GM18507 (cell line): ENCODE measurements around the gene KDM5C.

Experiments
- DNase-seq: peaks from one replicate; pipeline ENCODE4 v3.0.0; 2011; ENCODE audit warnings: low read depth; ENCODE audit not compliant: insufficient read length; ENCODE audit errors: extremely low spot score
- FAIRE-seq: peaks from 2 replicates; lab custom pipeline; 2011; peaks lifted over from hg19 to GRCh38; lab: Jason Lieb, UNC

KDM5C gene

DNA sequence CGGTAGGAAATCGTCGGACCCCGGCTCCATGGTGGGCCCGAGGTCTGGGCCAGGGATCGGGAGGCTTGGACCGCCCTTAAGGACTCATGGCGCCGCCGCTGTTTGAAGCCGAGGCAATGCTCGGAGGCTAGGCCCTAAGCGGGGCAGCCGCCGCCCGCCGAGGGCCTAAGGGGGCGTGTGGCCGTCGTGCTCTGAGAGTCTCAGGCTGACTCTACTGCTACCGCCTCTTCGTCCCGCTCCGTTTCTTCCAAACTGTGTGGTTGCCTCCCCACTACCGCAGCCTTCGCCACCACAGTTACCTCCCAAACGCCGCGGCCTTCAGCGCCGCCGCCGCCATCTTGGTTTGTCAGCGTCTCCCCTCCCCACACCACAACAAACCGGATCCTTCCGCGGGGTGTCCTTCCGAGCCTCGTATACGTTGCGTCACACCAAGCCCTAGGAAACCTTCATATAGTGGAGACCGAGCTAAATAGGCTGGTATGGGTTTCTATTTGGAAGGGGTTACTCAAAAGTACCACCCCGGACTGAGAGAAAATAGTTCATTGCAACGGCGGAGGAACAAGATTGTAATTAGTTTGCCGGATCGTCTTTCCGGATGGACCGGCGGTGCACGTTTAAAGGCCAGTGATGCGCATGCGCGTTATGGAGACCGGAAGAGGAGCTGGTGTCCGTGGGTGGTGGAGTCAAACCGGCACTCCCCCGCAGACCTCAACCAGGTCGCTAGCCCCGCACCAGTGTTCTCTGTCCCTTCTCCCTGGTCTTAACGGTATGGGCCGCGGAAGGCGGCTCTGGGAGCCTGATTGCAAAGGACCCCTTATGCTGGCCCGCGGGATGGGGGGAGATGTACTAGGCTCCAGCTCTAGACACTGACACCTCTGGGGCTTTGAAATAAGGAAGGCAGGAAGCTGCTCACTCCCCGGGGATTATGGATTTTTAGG is at the start of gene KDM5C:
Gene KDM5C, minus strand, starts transcription at position 348 of the 938 bp plus-strand sequence. Its CDS starts 318 bp downstream, at position 30.
- DNase-seq (peak; percentile 80), FAIRE-seq (peak; percentile 97)

DNA sequence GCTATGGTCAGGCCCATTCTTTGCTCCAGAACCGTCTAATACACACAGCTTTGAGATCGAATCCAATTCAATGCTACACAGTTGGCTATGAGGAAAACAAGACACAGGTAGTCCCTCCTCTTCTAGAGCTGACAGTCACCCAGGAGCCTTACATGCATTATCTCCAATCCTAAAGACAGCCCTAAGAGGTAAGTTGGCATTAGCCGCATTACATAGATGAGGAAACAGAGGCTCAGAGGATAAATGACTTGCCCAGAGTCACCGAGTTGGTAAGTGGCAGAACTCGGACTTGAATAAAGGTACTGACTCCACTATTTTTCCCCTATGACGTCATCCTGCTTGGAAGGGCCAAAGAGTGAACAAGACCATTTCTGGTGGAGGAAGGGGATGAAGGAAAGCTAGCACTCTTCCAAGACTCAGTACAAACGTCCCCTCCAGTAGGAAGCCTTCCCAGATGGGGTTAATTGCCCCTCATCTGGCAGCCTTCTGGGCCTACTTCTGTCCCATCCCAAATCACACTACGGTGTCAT is 47.9 kb upstream of the KDM5C start:
- DNase-seq (no peak), FAIRE-seq (no peak)

GRCh38 chrX:53269536-53270107 is 44.6 kb upstream of the KDM5C start:
- DNase-seq (no peak), FAIRE-seq (no peak)

- DNase-seq (no peak), FAIRE-seq (no peak)
Measured at GRCh38 chrX:53268173-53268572, 43.2 kb upstream of the KDM5C start.

DNA sequence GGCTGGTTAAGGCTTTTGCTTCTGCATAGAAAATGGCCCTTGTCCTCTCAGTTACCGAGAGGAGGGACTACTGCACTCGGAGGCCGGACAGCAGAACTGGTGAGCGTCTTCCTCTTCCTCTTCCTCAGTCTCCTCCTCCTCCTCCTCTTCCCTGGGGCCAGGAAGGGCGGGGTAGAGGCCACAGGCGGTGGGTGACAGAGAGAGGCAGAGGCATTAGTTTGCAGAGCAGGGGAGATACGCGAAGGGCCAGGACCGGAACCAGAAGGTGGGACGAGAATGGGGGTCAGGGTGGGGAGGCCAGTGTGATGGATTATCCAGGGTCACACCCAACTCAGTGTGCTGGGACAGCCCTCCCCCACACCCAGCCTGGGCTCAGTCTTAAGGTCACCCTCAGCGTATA is 41.9 kb upstream of the KDM5C start:
- DNase-seq = no peak

DNA sequence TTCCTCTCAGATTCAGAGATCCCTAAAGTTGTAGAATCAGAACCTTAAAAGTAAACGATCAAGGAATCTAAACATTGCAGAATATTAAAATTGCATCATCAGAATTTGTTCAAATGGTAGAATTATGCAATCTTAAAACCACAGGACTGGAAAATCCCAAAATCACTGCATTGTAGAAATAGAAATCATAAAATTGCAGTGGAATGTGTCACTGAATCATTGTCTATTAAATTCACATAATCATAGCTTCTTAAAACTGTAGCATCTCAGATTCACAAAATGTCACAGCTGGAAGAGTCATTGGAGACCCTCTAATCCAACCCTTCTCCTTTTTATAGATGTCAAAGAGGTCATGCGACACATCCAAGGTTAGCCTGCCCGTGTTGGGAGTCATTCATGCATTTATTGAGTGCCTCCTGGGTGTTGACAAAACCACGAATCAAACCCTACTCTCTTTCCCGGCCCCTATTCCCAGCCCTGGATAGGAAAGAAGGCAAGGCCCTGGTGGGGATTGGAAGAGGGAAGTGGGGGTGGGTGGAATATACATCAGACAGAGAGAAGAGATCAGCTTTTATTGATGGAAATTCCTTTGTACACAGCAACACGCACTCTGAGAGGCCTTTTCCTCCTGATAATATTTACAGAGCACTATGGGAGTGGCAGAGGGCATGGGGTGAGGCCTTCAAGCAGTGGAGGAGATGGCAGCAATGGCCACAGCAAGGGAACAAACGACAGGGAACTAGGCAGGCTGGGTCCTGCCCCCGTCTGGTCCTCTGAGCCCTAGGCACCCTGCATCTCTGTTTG is 41.0 kb upstream of the KDM5C start:
- FAIRE-seq (no peak), DNase-seq (no peak)

More for the DNA sequence above, 41.9 kb upstream of the KDM5C start:
- FAIRE-seq = no peak

- no peak for DNase-seq
- no peak for FAIRE-seq
Measured at GRCh38 chrX:53263597-53264094, 38.6 kb upstream of the KDM5C start.

GRCh38 chrX:53262918-53263394 is 37.9 kb upstream of the KDM5C start:
- DNase-seq (no peak), FAIRE-seq (no peak)

- FAIRE-seq = no peak
- DNase-seq = no peak
Measured at GRCh38 chrX:53262189-53262917, 37.3 kb upstream of the KDM5C start.

- DNase-seq = no peak
- FAIRE-seq = no peak
Measured at GRCh38 chrX:53261355-53261972, 36.5 kb upstream of the KDM5C start.

GRCh38 chrX:53260836-53261235 is 35.8 kb upstream of the KDM5C start:
- DNase-seq = no peak
- no peak for FAIRE-seq

GRCh38 chrX:53257670-53258423 is 32.8 kb upstream of the KDM5C start:
- FAIRE-seq (no peak), DNase-seq (no peak)

GRCh38 chrX:53257166-53257565 is 32.2 kb upstream of the KDM5C start:
- FAIRE-seq (no peak), DNase-seq (no peak)

- no peak for FAIRE-seq
- no peak for DNase-seq
Measured at GRCh38 chrX:53256446-53257041, 31.5 kb upstream of the KDM5C start.

DNA sequence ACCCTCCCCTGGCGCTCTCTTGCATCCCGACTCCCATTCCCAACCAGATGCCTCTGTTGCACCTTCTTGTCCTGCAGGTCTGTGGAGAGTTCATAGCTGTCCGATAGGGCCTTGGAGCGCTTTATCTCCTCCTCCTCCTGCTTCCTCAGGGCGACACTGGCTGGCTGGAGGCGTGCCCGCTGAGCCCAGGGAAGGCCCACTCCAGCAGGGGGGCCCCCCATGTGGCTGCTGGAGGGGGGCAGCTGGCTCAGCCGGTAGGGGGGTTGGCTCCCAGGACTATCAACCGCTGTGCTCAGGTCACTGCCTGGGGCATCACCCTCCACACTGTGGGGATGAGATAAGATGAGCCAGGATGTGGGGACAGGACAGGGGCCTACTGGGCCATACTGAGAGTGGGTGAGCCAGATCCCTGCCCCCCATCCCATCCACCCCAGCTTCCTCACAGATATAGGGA is 30.8 kb upstream of the KDM5C start:
- DNase-seq (no peak), FAIRE-seq (no peak)

DNA sequence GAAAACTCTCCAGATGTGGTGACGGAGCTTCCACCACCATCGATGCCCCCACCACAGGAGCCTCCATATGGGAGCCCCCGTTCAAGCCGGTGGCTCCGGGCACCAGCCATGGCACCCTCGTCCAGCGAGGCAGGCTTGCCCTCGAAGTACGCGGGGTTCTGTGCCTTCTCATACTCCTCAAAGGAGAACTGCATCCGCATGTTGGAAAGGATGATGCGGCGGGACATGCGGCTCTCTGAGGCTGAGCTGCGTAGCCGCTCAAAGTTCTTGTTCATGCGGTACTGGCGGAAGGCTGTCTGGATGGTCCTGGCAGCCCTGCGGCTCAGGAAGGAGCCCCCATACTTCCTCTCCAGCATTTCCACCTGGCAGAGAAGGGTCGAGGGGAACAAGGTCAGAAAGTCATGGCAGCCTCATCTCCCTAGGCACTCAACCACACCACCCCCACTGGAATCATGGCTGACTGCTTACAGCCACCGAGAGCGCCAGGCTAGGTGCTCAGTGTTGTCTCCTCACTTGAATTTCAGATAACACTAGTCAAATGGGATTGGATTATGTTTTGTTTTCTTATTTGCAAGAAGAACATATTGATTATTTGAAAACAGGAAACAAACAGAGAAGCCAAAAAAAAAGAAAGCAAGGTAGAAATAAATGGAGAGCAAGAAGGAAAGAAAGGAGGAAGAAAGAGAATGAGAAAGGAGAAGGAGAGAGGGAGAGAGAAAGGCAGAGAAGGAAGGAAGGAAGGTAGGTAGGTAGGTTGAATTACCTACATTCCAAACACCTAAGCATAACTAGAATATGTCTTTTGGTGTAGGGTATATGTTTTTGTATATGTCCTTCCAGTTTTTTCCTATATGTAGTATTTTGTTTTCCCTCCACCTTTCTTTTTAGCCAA is 29.8 kb upstream of the KDM5C start:
- DNase-seq (no peak), FAIRE-seq (no peak)
